NCI-H146 (cell line): ENCODE measurements around the gene PRKCH.

Source experiments
- DNase-seq: peaks from one replicate; lab custom pipeline; 2025; lab: John Stamatoyannopoulos, UW

PRKCH gene

GRCh38 chr14:61337893-61338292 lies 16.5 kb downstream of the PRKCH start:
- no peak for DNase-seq

DNA sequence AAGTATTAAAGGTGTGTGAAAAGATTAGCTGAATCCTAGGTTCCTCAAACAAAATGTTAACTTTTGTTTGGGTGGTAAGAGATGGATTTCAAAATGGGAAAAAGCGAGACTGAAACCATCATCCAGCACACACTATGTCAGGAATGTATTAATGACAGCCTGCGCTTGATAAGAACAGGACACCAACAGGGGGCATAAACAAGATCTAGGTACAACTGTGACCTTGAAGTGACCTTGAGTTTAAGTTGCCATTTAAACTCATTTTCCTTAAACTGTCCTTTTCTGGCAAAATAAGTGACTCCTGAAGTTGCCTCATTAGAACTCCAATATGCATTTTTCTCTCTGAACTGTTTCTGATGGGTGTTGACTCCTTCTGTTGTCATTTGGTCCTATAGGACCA lies 17.1 kb downstream of the PRKCH start:
- no peak for DNase-seq

- DNase-seq, result no peak
Measured at GRCh38 chr14:61341275-61342206, 20.2 kb downstream of the PRKCH start.

- DNase-seq, result no peak
Measured at GRCh38 chr14:61342486-61342885, 21.1 kb downstream of the PRKCH start.

DNA sequence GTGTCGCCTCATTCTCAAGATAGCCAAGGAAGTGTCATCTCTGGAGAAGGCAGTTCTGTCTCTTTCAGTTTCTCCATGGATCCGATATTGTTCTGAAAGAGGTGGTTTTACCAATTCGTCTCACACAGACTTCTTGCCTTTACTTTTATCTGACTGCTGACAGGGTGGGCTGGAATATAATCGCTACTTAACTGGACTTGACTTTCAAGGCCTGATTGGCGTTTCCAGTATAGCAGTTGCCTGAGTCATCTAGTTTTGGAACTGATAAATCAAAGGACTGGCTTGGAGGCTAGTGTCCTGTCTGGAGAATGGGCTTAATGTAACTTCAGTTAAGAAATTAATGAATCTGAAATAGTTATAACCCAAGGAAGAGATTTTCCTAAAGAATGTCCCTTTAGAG lies 21.6 kb downstream of the PRKCH start:
- no peak for DNase-seq

GRCh38 chr14:61343471-61343870 lies 22.1 kb downstream of the PRKCH start:
- DNase-seq, result no peak

DNA sequence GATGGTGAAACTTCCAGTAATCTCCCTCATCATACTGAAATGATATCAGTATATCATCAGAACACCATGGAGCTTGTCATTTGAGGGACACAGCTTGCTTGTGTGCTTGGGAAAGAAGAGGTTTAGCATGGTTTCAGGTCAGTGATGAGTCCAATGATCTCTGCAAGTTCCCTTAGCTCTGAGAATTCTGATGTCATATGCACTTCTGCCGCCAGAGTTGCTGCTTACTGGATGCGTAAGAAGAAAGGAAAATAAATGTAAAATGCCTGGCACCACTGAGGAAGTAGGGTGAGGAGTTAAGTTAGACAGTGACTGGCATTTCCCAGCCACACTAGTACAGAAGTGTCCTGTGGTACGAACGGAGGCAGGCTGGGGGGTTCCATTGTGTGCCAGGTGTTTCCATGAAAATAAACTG lies 22.6 kb downstream of the PRKCH start:
- no peak for DNase-seq

DNA sequence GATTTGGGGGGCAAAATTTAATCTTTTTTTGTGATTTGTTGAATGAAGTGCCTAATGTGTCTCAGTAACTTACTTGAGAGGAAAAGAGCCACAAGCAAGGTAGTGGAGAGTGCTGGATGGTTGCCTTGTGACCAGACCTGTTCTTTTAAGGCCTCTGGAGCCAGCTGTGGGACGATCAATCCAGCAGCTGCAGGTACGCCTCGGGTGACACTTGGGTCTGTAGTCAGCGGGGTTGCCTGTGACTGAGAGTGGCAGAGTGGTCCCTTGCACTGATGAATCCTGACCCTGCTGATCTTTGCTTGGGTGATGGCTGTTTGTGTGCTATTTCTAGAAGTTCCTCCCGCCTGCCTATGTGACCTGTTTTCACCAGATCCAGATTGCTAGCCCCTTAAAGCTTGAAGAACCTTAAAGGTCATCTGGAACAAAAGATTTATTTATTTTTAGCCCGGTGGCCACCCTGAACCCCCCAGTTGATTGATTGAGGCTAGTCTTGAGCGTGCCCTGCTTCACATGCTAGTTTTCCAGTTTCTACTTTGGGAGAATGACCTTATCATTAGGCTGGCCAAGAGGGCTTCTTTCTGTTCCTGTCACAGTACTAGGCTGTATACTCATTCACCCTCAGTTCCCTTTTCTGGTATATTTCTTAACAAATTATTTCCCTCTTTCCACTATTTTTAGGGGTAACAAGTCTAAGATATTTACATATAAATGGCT lies 23.2 kb downstream of the PRKCH start:
- DNase-seq, result no peak

- DNase-seq, result no peak
Measured at GRCh38 chr14:61345151-61345482, 23.7 kb downstream of the PRKCH start.

DNA sequence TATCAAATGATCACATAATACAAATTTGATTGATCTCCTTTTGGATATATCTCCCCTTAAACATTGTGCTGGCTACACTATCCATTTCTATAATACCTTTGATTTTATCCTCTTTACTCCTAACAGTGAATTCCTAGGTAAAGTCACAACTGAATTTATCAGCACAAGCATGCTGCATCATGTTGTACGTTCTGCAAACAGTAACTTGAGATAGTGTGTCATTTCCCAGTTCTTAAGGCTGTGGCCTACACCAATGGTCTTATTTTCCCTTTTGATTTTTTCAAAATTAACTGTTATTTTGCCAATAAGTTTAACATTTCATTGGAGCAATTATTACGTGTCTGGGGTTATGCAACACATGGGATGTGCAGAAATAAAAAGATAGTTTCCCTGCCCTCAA lies 24.8 kb downstream of the PRKCH start:
- DNase-seq, result no peak

DNA sequence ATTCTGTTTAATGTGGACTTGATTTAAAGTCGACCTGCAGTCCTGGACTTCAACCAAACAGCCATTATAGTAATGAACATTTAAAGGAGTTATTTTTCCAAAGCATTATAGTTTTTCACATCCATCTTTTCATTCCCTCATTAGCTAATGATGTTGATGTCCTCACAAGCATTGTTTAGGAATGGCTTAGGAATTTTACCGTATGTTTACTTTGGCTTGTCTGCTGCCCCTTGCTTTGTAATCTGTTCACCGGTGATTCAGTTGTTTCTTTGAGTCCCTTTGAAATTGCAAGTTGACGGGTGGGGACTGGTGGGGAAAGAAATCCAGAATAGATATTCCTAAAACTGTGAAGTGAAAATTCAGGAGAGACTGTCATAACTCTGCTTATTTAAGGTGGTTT lies 25.4 kb downstream of the PRKCH start:
- DNase-seq, result no peak

GRCh38 chr14:61347826-61348443 lies 26.6 kb downstream of the PRKCH start:
- no peak for DNase-seq

DNA sequence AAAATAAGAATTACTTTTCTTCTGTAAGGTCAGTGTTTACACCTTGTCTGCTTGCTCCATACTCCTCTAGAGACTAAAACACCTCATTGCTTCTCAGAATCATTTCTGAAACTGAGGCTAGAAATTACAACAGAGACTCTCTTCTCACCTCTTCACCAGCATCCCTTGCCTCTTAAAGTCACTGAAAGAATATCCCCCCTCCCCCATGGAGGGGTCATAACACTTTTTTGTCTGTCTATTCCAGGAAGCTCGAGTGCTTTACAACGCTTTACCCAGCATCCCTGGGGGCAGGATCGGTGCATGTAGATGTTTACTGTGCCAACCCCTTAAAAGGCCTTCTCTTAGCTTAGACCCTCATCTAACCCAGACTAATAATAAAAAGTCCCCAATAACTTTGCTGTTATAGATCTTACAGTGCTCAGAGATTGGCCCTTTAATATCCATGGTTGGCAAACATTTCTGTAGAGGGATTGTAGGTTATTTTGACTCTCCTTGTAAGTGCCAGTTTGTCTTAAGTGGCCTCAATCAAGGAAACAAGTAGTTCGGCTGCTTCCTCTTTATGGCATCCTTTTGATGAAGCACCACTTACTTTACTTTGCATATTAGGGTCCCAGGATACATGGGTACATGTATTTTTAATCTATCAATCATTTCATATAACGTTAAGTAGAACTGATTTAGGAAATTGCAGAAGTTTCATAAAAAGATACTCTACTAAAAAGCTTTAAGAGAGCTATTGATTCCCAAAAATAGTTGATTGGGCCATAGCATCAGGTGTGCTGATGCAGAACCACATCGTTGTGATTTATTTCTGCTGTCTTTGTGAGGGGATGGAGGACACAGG lies 29.3 kb downstream of the PRKCH start:
- no peak for DNase-seq

GRCh38 chr14:61351477-61351876 lies 30.1 kb downstream of the PRKCH start:
- DNase-seq, result no peak

GRCh38 chr14:61355892-61356325 lies 34.5 kb downstream of the PRKCH start:
- DNase-seq, result no peak

GRCh38 chr14:61357123-61357522 lies 35.7 kb downstream of the PRKCH start:
- no peak for DNase-seq

DNA sequence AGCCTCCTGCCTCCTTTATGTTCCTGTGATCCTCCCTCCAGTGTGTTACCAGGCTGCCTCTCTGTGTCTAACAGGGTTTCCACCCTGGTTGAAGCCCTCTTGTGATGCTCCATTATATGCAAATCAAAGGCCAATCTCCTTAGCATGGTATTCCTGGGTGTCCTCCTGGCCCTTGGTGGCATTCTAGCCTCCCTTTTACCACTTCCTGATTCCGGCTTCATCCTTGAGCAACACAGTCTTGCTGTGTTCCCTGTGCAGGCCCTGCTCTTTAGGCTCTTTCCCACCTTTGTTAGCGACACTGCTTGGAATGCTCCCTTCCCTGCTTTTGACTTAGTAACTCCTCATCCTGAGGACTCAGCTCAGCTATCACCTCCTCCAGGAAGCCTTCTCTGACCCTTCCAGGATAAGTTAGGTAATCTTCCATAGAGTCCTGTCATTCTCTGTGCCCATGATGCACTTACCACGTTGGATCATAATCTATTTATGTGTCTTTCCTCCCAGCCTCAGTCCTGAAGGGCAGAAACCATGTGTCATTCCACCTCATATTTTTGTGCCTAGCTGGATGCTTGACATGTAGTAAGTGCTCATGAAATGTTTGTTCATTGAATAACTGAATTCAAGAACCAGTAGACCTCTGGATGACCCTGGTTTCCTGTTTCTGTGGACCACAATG lies 37.3 kb downstream of the PRKCH start:
- DNase-seq, result no peak

- DNase-seq, result no peak
Measured at GRCh38 chr14:61360796-61361525, 39.6 kb downstream of the PRKCH start.

- no peak for DNase-seq
Measured at GRCh38 chr14:61362072-61362750, 40.8 kb downstream of the PRKCH start.

DNA sequence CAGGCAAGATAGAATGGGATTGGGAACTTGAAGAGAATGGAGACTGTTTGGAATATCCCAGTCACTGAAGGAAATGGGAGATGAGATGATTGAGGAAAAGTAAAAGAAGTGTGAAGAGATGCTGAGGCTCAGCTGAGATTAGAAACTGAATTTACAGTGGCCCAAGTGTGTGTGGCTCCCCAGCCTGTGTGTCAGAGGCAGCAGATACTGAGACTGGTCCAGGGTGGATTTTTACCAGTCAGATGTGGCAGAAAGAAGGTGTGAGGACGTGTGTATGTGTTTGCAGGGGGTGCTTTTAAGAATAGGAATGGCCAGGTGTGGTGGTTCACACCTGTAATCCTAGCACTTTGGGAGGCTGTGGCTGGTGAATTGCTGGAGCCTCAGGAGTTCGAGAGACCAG lies 42.9 kb downstream of the PRKCH start:
- no peak for DNase-seq
